PC-3 (cell line): ENCODE results near the gene PIK3IP1. TPM values are rescaled to one million over a fixed set of nuclear protein-coding genes. Genes with fewer than 3 reads are reported as not detected.

Source experiments
- ATAC-seq: fragments of 200-7000 bp; cut with Tn5 transposase; 2 replicates; pipeline ENCODE4 v1.9.1; 2020; ENCODE audit warnings: mild to moderate bottlenecking, moderate library complexity
- BruUV-seq: library from RNA; stranded (reverse); fragments of 400-500 nt; replicated peaks from 2 replicates; lab custom pipeline; 2021; lab: Mats Ljungman, UMichigan
- CTCF ChIA-PET: fragments of 300-600 bp; sonication (Branson Sonifier 250); formaldehyde crosslinking; loops from one replicate; lab custom pipeline; 2022; ENCODE audit warnings: antibody characterized with exemption; lab: Charles Lee
- POLR2A ChIA-PET: fragments of 300-600 bp; sonication (Branson Sonifier 250); formaldehyde crosslinking; loops from one replicate; lab custom pipeline; 2022; ENCODE audit warnings: antibody characterized with exemption; ENCODE audit not compliant: unreplicated experiment; lab: Charles Lee
- DNase-seq: peaks from one replicate; pipeline ENCODE4 v3.0.0-alpha.2; 2015
- H2AFZ ChIP-seq: fragments of 300-600 bp; sonication (generic); 2 replicates; pipeline ENCODE4 v1.6.0; 2016; ENCODE audit warnings: antibody characterized with exemption, low read length
- H3F3A ChIP-seq: fragments of 300-600 bp; sonication (generic); one replicate; pipeline ENCODE4 v1.6.0; 2017; ENCODE audit warnings: antibody characterized with exemption, low read length, control low read depth, mild to moderate bottlenecking; ENCODE audit not compliant: unreplicated experiment
- H3K27ac ChIP-seq: fragments of 300-600 bp; sonication (generic); 2 replicates; pipeline ENCODE4 v1.5.1; 2016; ENCODE audit warnings: mild to moderate bottlenecking, low read length
- H3K27me3 ChIP-seq: fragments of 300-600 bp; sonication (generic); 2 replicates; pipeline ENCODE4 v1.6.1; 2016; ENCODE audit warnings: low read length, mixed read lengths
- H3K36me3 ChIP-seq: fragments of 300-600 bp; sonication (generic); 2 replicates; pipeline ENCODE4 v1.6.1; 2016; ENCODE audit warnings: low read depth, mixed run types, low read length, mixed read lengths
- H3K4me1 ChIP-seq: fragments of 300-600 bp; sonication (generic); 2 replicates; pipeline ENCODE4 v1.5.1; 2016; ENCODE audit warnings: low read length; ENCODE audit not compliant: insufficient read depth
- H3K4me2 ChIP-seq: fragments of 300-600 bp; sonication (generic); 2 replicates; pipeline ENCODE4 v1.6.0; 2016; ENCODE audit warnings: low read length
- H3K4me3 ChIP-seq: fragments of 300-600 bp; sonication (generic); 2 replicates; pipeline ENCODE4 v1.5.1; 2016; ENCODE audit warnings: mild to moderate bottlenecking, low read length, mixed read lengths
- H3K79me2 ChIP-seq: fragments of 300-600 bp; sonication (generic); 2 replicates; pipeline ENCODE4 v1.6.1; 2017; ENCODE audit warnings: low read length, mixed read lengths
- H3K9ac ChIP-seq: fragments of 300-600 bp; sonication (generic); 2 replicates; pipeline ENCODE4 v1.6.0; 2016; ENCODE audit warnings: mild to moderate bottlenecking, low read length
- H3K9me2 ChIP-seq: fragments of 300-600 bp; sonication (generic); replicated peaks from 2 replicates; pipeline ENCODE4 v1.6.1; 2016; ENCODE audit warnings: mixed run types, low read length, mixed read lengths
- H3K9me3 ChIP-seq: fragments of 300-600 bp; sonication (generic); 2 replicates; pipeline ENCODE4 v1.6.1; 2016; ENCODE audit warnings: low read length, mixed read lengths
- H4K20me1 ChIP-seq: fragments of 300-600 bp; sonication (generic); 2 replicates; pipeline ENCODE4 v1.6.1; 2016; ENCODE audit warnings: low read length, mixed read lengths
- CTCF ChIP-seq: fragments of 300-600 bp; sonication (generic); conservative IDR thresholded peaks from 2 replicates; pipeline ENCODE4 v1.5.1; 2017; ENCODE audit warnings: antibody characterized with exemption, low read depth, mild to moderate bottlenecking, low read length
- EZH2 ChIP-seq: fragments of 300-600 bp; sonication (generic); IDR thresholded peaks from one replicate; pipeline ENCODE4 v1.6.1; 2017; ENCODE audit warnings: antibody characterized with exemption, mild to moderate bottlenecking, low read length; ENCODE audit not compliant: unreplicated experiment
- EZH2phosphoT487 ChIP-seq: fragments of 300-600 bp; sonication (generic); IDR thresholded peaks from 2 replicates; pipeline ENCODE4 v1.6.1; 2018; ENCODE audit warnings: mild to moderate bottlenecking, antibody characterized with exemption, low read length, borderline replicate concordance
- intact Hi-C: fragments of 100-400 bp; cut with micrococcal nuclease; formaldehyde crosslinking; loops from 2 replicates; pipeline ENCODE4 v1.9.0; 2023
- total RNA-seq: library from RNA; depleted of rRNA; stranded (reverse); fragments of >200 nt; gene quantifications from 2 replicates; pipeline ENCODE4 v1.2.3, GENCODE V29; 2014

The PIK3IP1 gene
- total RNA-seq, 1 experiment from 2014 or later = 1.9 TPM

- H3K27ac ChIP-seq = no peak overlapping the region
- CTCF ChIA-PET = interaction anchor here (0.6 kb wide), 1 partner anchor 497 kb away, joined by 11 read pairs; no protein-coding TSS in a partner anchor
Measured at GRCh38 chr22:31332886-31333285, 40.6 kb upstream of the PIK3IP1 start.

DNA sequence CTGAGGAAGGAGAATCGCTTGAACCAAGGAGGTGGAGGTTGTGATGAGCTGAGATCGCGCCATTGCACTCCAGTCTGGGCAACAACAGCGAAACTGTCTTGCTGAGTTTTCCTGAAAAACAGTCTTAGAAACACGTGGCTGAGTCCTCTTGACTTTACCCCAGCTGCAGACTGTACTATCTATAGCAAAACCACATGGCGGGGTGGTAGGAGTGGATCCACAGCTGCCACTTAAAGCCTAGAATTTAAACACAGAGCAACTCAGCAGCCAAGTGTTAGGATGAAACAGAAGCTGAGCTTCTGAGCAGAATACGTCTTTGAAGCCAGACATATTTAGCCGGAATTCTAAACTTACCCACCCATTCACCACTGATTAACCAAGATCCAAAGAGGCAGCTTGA, 39.7 kb upstream of the PIK3IP1 start:
- no peak overlapping the region for H3K4me2 ChIP-seq
- peaks cover 26% of the 10 kb centered on the region; the same call in 1 of the 2 replicates for H3K36me3 ChIP-seq
- H3F3A ChIP-seq = no peaks in the 10 kb centered on the region
- no peak overlapping the region for H3K4me3 ChIP-seq
- no peaks in the 10 kb centered on the region for H3K9me2 ChIP-seq
- H4K20me1 ChIP-seq = no peaks in the 10 kb centered on the region
- DNase-seq (no peak), ATAC-seq (no peak)
- no TSS peak for BruUV-seq
- intact Hi-C loops = no loop called here
- POLR2A ChIA-PET = no interaction called here
- H3K79me2 ChIP-seq = no peaks in the 10 kb centered on the region
- H3K27ac ChIP-seq = no peak overlapping the region
- no peaks in the 10 kb centered on the region for H3K27me3 ChIP-seq
- peaks cover 2% of the 10 kb centered on the region for H3K4me1 ChIP-seq
- H2AFZ ChIP-seq = no peak overlapping the region
- CTCF ChIA-PET = interaction anchor here (0.6 kb wide), 1 partner anchor 237 kb away, joined by 4 read pairs; no protein-coding TSS in a partner anchor
- H3K9ac ChIP-seq = no peak overlapping the region
- H3K9me3 ChIP-seq = no peaks in the 10 kb centered on the region
- TF ChIP-seq EZH2phosphoT487 (no peak), EZH2 (no peak), CTCF (no peak)

More at GRCh38 chr22:31332886-31333285, 40.6 kb upstream of the PIK3IP1 start:
- H3K9me3 ChIP-seq = no peaks in the 10 kb centered on the region
- no peak overlapping the region for H3K9ac ChIP-seq
- no peak overlapping the region for H2AFZ ChIP-seq
- intact Hi-C loops = no loop called here
- DNase-seq (peak; percentile 30), ATAC-seq (no peak)
- H3K4me2 ChIP-seq = no peak overlapping the region
- H3F3A ChIP-seq = no peaks in the 10 kb centered on the region
- H3K4me1 ChIP-seq = peaks cover 7% of the 10 kb centered on the region
- POLR2A ChIA-PET = no interaction called here
- peaks cover 26% of the 10 kb centered on the region; the same call in 1 of the 2 replicates for H3K36me3 ChIP-seq
- TF ChIP-seq EZH2phosphoT487 (no peak), CTCF (no peak), EZH2 (no peak)
- no peaks in the 10 kb centered on the region for H3K79me2 ChIP-seq
- no peak overlapping the region for H3K4me3 ChIP-seq
- H3K9me2 ChIP-seq = no peaks in the 10 kb centered on the region
- no peaks in the 10 kb centered on the region for H3K27me3 ChIP-seq
- BruUV-seq = no TSS peak
- no peaks in the 10 kb centered on the region for H4K20me1 ChIP-seq

GRCh38 chr22:31329453-31330215, 37.3 kb upstream of the PIK3IP1 start:
- Histone ChIP-seq H3K4me1 (no peaks in the 10 kb centered on the region; the same call in 1 of the 2 replicates), H3K36me3 (peaks cover 18% of the 10 kb centered on the region; the same call in 1 of the 2 replicates), H3K79me2 (no peaks in the 10 kb centered on the region), H3K9me2 (no peaks in the 10 kb centered on the region), H2AFZ (no peak overlapping the region), H3K9ac (no peak overlapping the region), H4K20me1 (no peaks in the 10 kb centered on the region), H3K27ac (no peak overlapping the region), H3K27me3 (no peaks in the 10 kb centered on the region), H3K4me2 (no peak overlapping the region), H3F3A (no peaks in the 10 kb centered on the region), H3K9me3 (no peaks in the 10 kb centered on the region), H3K4me3 (no peak overlapping the region)
- CTCF ChIA-PET = no interaction called here
- POLR2A ChIA-PET = no interaction called here
- intact Hi-C loops = no loop called here
- DNase-seq (no peak), ATAC-seq (no peak)
- TF ChIP-seq CTCF = no peak
- no TSS peak for BruUV-seq
